Heart left ventricle (tissue), 16 donors: ENCODE results near the gene SOD1. TPM values are rescaled to one million over a fixed set of nuclear protein-coding genes. Genes with fewer than 3 reads are reported as not detected.

Experiments
- ATAC-seq, 4 donors: fragments of 200-7000 bp; cut with Tn5 transposase; one replicate each; pipeline ENCODE4 v1.9.1; 2020 to 2022; ENCODE audit warnings: moderate library complexity in 4 of 4, mild to moderate bottlenecking in 3 of 4, moderate number of reproducible peaks in 1 of 4
- DNase-seq, 5 donors: peaks; one replicate each; pipeline ENCODE4 v3.0.0-alpha.2; 2020
- H3K27ac ChIP-seq, 12 donors: fragments of 200-600 bp; sonication (generic) in 4 of 12; one replicate each; pipeline versions ENCODE4 v1.5.0 to v1.8.0; 2016 to 2022; ENCODE audit warnings: mild to moderate bottlenecking in 2 of 12
- H3K27me3 ChIP-seq, 9 donors: fragments of 200-600 bp; sonication (generic) in 2 of 9; one replicate each; pipeline versions ENCODE4 v1.5.1 to v1.8.0; 2016 to 2022; ENCODE audit warnings: mild to moderate bottlenecking in 3 of 9
- H3K36me3 ChIP-seq, 9 donors: fragments of 200-600 bp; sonication (generic) in 2 of 9; one replicate each; pipeline versions ENCODE4 v1.5.0 to v1.8.0; 2018 to 2022; ENCODE audit warnings: mild to moderate bottlenecking in 2 of 9
- H3K4me1 ChIP-seq, 12 donors: fragments of 200-600 bp; sonication (generic) in 4 of 12; one replicate each; pipeline versions ENCODE4 v1.5.0 to v1.8.0; 2016 to 2022; ENCODE audit warnings: mild to moderate bottlenecking in 3 of 12
- H3K4me3 ChIP-seq, 12 donors: fragments of 200-600 bp; sonication (generic) in 4 of 12; one replicate each; pipeline versions ENCODE4 v1.5.0 to v1.8.0; 2017 to 2022; ENCODE audit warnings: mild to moderate bottlenecking in 9 of 12, moderate library complexity in 4 of 12
- H3K9me3 ChIP-seq, 12 donors: fragments of 200-600 bp; sonication (generic) in 4 of 12; one replicate each; pipeline versions ENCODE4 v1.5.0 to v1.8.0; 2016 to 2022; ENCODE audit warnings: mild to moderate bottlenecking in 1 of 12
- CTCF ChIP-seq, 12 donors: fragments of 200-600 bp; sonication (generic) in 4 of 12; IDR thresholded peaks; one replicate each; pipeline versions ENCODE4 v1.5.0 to v1.8.0; 2018 to 2022; ENCODE audit warnings: antibody characterized with exemption in 12 of 12, mild to moderate bottlenecking in 5 of 12
- POLR2A ChIP-seq, 2 donors: fragments of 450-650 bp; IDR thresholded peaks; one replicate each; pipeline ENCODE4 v1.6.1; 2017; ENCODE audit warnings: antibody characterized with exemption in 2 of 2, mild to moderate bottlenecking in 2 of 2, moderate library complexity in 2 of 2
- WGBS, 4 donors: extraction: QIAGEN DNeasy Blood & Tissue Kit in 2 of 4; methylation state at CpG; one replicate each; pipeline versions ENCODE4 v1.1.5 to v1.1.7; 2013 to 2018; 5-methylcytosine and 5-hydroxymethylcytosine counted together
- intact Hi-C, 10 donors: fragments of 100-400 bp; cut with DNase I; formaldehyde crosslinking; loops; one replicate each; pipeline versions ENCODE4 v1.11.1 to v1.14.2; 2022
- polyA plus RNA-seq, 2 donors: library from polyadenylated mRNA; stranded (reverse); fragments of 200-250 nt; gene quantifications; one replicate each; pipeline ENCODE4 v1.2.3, GENCODE V29; 2013
- total RNA-seq, 9 donors: library from RNA; depleted of rRNA in 2 of 9; stranded (reverse); fragments of >200 nt in 2 of 9; fragmentation: NEBNext Ultra II Directional in 3 of 9; extraction: Animal tissue kit (Norgen Biotek cat#: 25700) in 3 of 9; gene quantifications; one replicate each; pipeline versions ENCODE4 v1.1.0 to v1.2.4, GENCODE V29; 2016 to 2023
- donor health status: ischemic (EF 13 %, LVEDD 7.1; RV severe dilation, severe dysfunction).
- donor health status: healthy with polysubstance abuse.
- donor health status: DM: no; HTN: yes; CAD: no.
- donor health status: DM: no; HTN: no; CAD: no.
- donor health status: ischemic (EF 25% LVEDD 6.9; RV normal size, moderate dysfunction).
- donor health status: ischemic (EF 25% LVEDD 5.7; RV mildly dilated, moderate dysfunction).
- donor health status: healthy.
- donor health status: DM: yes; HTN: yes; CAD: no.
- donor health status: ischemic (EF 35%, LVEDD 5.7; RV mildly dilated, moderate dysfunction).
- donor health status: nonischemic (EF 11% LVEDD 7.7; RV severe dilation, severe dysfunction).
- donor health status: DM: yes; HTN: yes; CAD: no.
- donor health status: PGD.
- donor health status: ischemic (EF 29% LVEDD 5.4; RV normal size, mild dysfunction).
- donor health status: nonischemic (EF 23%, LVEDD 6.1; RV moderate dilation, normal function).

Gene SOD1
- total and polyA plus RNA-seq, 11 donors, result 348 to 644 (median 422) TPM

- H3K36me3 ChIP-seq, result peaks cover 0 to 100% (median 98%) of the 10 kb centered on the region in 9 donors
- no peaks in the 10 kb centered on the region for H3K9me3 ChIP-seq
- TF ChIP-seq POLR2A (IDR thresholded peaks at IDR 0.05) (no peak), CTCF (IDR thresholded peaks at IDR 0.05) (no peak)
- H3K27ac ChIP-seq, result no peak overlapping the region
- intact Hi-C loops, result no loop called here
- H3K4me3 ChIP-seq, result no peak overlapping the region
- no peak for DNase-seq
- WGBS, 4 donors, result 89 to 93% (median 91%) methylated on average over 2 of the region's 2 CpGs
- ATAC-seq, result no peak
- peaks cover 0 to 7% (median 0%) of the 10 kb centered on the region in 12 donors for H3K4me1 ChIP-seq
- no peaks in the 10 kb centered on the region for H3K27me3 ChIP-seq
Measured at GRCh38 chr21:31687108-31687507, 27.6 kb downstream of the SOD1 start.

DNA sequence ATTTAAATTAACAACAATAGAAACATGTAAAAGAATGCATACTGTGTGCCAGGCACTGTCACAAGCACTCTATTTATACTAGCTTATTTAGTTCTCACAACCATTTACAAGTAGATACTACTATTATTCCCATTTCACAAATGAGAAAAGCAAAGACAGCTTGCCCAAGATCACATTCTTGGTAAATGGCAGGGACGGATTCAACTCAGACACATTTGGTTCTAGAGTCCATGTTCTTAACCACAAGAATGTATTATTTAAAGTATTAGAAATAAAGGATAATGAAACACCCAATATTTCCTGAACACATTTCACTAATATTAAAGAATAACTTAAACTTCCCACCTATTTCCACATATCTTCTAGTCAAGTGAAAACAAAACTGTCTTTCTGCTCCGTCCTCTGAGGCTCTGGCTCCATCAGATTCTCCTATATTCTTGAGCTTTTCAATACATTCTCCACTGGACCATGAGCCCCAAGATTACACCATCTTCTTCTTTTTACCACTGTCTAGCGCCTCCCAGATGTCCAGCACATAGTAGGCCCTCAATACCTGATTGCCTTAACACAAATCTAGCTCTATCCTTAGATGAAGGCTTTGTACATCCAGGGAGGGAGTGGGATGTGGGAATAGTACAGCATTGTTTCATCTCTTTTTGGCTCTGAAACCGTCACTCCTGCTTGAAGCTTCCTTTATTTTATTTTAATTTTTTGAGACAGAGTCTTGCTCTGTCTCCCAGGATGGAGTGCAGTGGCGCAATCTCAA, 29.3 kb downstream of the SOD1 start:
- Histone ChIP-seq H3K9me3 (no peaks in the 10 kb centered on the region), H3K4me3 (no peak overlapping the region), H3K27me3 (no peaks in the 10 kb centered on the region), H3K27ac (no peak overlapping the region), H3K4me1 (peaks cover 0 to 7% (median 0%) of the 10 kb centered on the region in 12 donors), H3K36me3 (peaks cover 0 to 100% (median 98%) of the 10 kb centered on the region in 9 donors)
- TF ChIP-seq POLR2A (IDR thresholded peaks at IDR 0.05) (no peak), CTCF (IDR thresholded peaks at IDR 0.05) (no peak)
- 90 to 95% (median 95%) methylated on average over 5 of the region's 5 CpGs for whole genome bisulfite sequencing, 4 donors
- ATAC-seq (no peak), DNase-seq (no peak)
- intact Hi-C loops, result no loop called here

DNA sequence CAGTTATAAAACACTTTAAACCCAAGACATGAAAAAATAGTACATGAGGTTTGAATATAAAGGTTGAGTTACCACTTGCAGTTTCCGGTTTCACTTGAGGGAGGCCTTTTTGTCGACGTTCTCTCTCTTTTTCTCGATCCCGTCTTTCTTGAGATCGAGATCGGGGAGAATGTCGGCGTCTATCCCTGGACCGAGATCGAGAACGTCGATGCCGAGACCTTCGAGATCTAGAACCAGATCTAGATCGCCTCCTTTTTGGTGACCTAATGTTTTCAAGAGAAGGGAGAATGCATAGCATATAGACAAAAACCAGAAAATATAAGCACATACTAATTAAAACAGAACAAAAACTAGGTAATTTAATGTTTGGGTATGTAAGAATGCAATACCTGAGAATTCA, 33.7 kb downstream of the SOD1 start:
- intact Hi-C loops, result no loop called here
- no peak overlapping the region for H3K4me3 ChIP-seq
- H3K9me3 ChIP-seq, result no peaks in the 10 kb centered on the region
- no peaks in the 10 kb centered on the region for H3K27me3 ChIP-seq
- no peak for ATAC-seq
- H3K36me3 ChIP-seq, result peaks cover 0 to 100% (median 99%) of the 10 kb centered on the region in 9 donors
- no peak for DNase-seq
- TF ChIP-seq POLR2A (IDR thresholded peaks at IDR 0.05), result no peak
- TF ChIP-seq CTCF (IDR thresholded peaks at IDR 0.05), result no peak
- WGBS, 4 donors, result 96 to 98% (median 97%) methylated on average over 16 of the region's 16 CpGs
- H3K4me1 ChIP-seq, result no peaks in the 10 kb centered on the region
- H3K27ac ChIP-seq, result no peak overlapping the region

GRCh38 chr21:31696424-31696823, 36.9 kb downstream of the SOD1 start:
- Histone ChIP-seq H3K4me3 (no peak overlapping the region), H3K4me1 (no peaks in the 10 kb centered on the region), H3K27ac (no peak overlapping the region), H3K9me3 (no peaks in the 10 kb centered on the region), H3K27me3 (no peaks in the 10 kb centered on the region), H3K36me3 (peaks cover 0 to 100% (median 100%) of the 10 kb centered on the region in 9 donors)
- intact Hi-C loops, result no loop called here
- 90 to 98% (median 92%) methylated on average over 6 of the region's 6 CpGs for WGBS, 4 donors
- no peak for DNase-seq
- no peak for TF ChIP-seq POLR2A (IDR thresholded peaks at IDR 0.05)
- TF ChIP-seq CTCF (IDR thresholded peaks at IDR 0.05), result no peak
- no peak for ATAC-seq
